Measurements from ENCODE around the gene SUN2. TPM values are rescaled to one million over a fixed set of nuclear protein-coding genes. Genes with fewer than 3 reads are reported as not detected.

Gene SUN2
- total RNA-seq, 1 donor from 2014 or later: 258 TPM

- intact Hi-C loops (cut with DNase I): loop anchor here (5.0 kb wide), 1 partner anchor 47 kb away; the partner anchor contains the start of gene GTPBP1
- peak overlapping the region; percentile 69 to 94 for H3K4me3 ChIP-seq
- no peak for DNase-seq (ENCODE audit: extremely low spot score in 2 of 2)
- TF ChIP-seq CTCF (IDR thresholded peaks at IDR 0.05) (no peak), POLR2AphosphoS5 (IDR thresholded peaks at IDR 0.05; ENCODE audit: insufficient read depth in 1 of 2, low read depth in 1 of 2) (no peak), POLR2A (IDR thresholded peaks at IDR 0.05) (no peak)
- no peaks in the 10 kb centered on the region for H3K9me3 ChIP-seq
- peaks cover 5 to 29% of the 10 kb centered on the region in 2 donors for H3K36me3 ChIP-seq
- H3K27ac ChIP-seq: peak overlapping the region; percentile 97
- no peaks in the 10 kb centered on the region for H3K27me3 ChIP-seq
- peaks cover 53% of the 10 kb centered on the region for H3K4me1 ChIP-seq
Measured at GRCh38 chr22:38754751-38755154, 1.0 kb downstream of the SUN2 start.

- Histone ChIP-seq H3K36me3 (peaks cover 5 to 35% of the 10 kb centered on the region in 2 donors), H3K4me3 (peak overlapping the region; percentile 69 to 94), H3K4me1 (peaks cover 53% of the 10 kb centered on the region), H3K9me3 (no peaks in the 10 kb centered on the region), H3K27ac (peak overlapping the region; percentile 97), H3K27me3 (no peaks in the 10 kb centered on the region)
- no peak for TF ChIP-seq CTCF (IDR thresholded peaks at IDR 0.05)
- TF ChIP-seq POLR2AphosphoS5 (IDR thresholded peaks at IDR 0.05; ENCODE audit: insufficient read depth in 1 of 2, low read depth in 1 of 2): peak in 1 of 2 donors; percentile 79
- DNase-seq (ENCODE audit: extremely low spot score in 2 of 2): peak in 1 of 2 donors; percentile 96
- intact Hi-C loops (cut with DNase I): loop anchor here (5.0 kb wide), 1 partner anchor 47 kb away; the partner anchor contains the start of gene GTPBP1
Measured at GRCh38 chr22:38753948-38754750, 1.6 kb downstream of the SUN2 start.

GRCh38 chr22:38751422-38752346 lies 4.1 kb downstream of the SUN2 start:
- Histone ChIP-seq H3K36me3 (peaks cover 5 to 54% of the 10 kb centered on the region in 2 donors), H3K4me1 (peaks cover 60% of the 10 kb centered on the region), H3K9me3 (no peaks in the 10 kb centered on the region), H3K27ac (peak overlapping the region; percentile 22), H3K4me3 (no peak overlapping the region), H3K27me3 (no peaks in the 10 kb centered on the region)
- TF ChIP-seq CTCF (IDR thresholded peaks at IDR 0.05) (no peak), POLR2A (IDR thresholded peaks at IDR 0.05) (no peak), POLR2AphosphoS5 (IDR thresholded peaks at IDR 0.05; ENCODE audit: insufficient read depth in 1 of 2, low read depth in 1 of 2) (peak in 1 of 2 donors; percentile 52)
- DNase-seq (ENCODE audit: extremely low spot score in 2 of 2): no peak
- intact Hi-C loops (cut with DNase I): loop anchor here (5.0 kb wide), 1 partner anchor 44 kb away; the partner anchor contains the start of gene GTPBP1

GRCh38 chr22:38751066-38751421 lies 4.8 kb downstream of the SUN2 start:
- Histone ChIP-seq H3K4me1 (peaks cover 53% of the 10 kb centered on the region), H3K36me3 (peaks cover 5 to 60% of the 10 kb centered on the region in 2 donors), H3K9me3 (no peaks in the 10 kb centered on the region), H3K27me3 (no peaks in the 10 kb centered on the region), H3K27ac (no peak overlapping the region), H3K4me3 (no peak overlapping the region)
- no peak for DNase-seq (ENCODE audit: extremely low spot score in 2 of 2)
- no peak for TF ChIP-seq CTCF (IDR thresholded peaks at IDR 0.05)
- TF ChIP-seq POLR2A (IDR thresholded peaks at IDR 0.05): no peak
- TF ChIP-seq POLR2AphosphoS5 (IDR thresholded peaks at IDR 0.05; ENCODE audit: insufficient read depth in 1 of 2, low read depth in 1 of 2): no peak
- intact Hi-C loops (cut with DNase I): loop anchor here (5.0 kb wide), 1 partner anchor 44 kb away; the partner anchor contains the start of gene GTPBP1
